Liver (tissue), 3 donors: ENCODE results near the gene DOCK1.

Source experiments
- CTCF ChIP-seq: fragments of 150-350 bp; IDR thresholded peaks from 2 replicates; pipeline ENCODE4 v1.5.1; 2017; ENCODE audit warnings: improper control_type of control experiment, low read depth, low read length; ENCODE audit not compliant: missing input control
- GABPA ChIP-seq, 2 donors: IDR thresholded peaks in 1 of 2; conservative IDR thresholded peaks in 1 of 2; 2 replicates each; pipeline ENCODE4 v1.6.1; 2016; ENCODE audit warnings: antibody characterized with exemption in 2 of 2, mild to moderate bottlenecking in 1 of 2, moderate library complexity in 1 of 2
- SP1 ChIP-seq: IDR thresholded peaks from 2 replicates; pipeline ENCODE4 v1.6.1; 2018; ENCODE audit warnings: antibody characterized with exemption, mild to moderate bottlenecking
- YY1 ChIP-seq: IDR thresholded peaks from 2 replicates; pipeline ENCODE4 v1.6.1; 2016; ENCODE audit warnings: antibody characterized with exemption, mild to moderate bottlenecking
- donor health status: healthy.
- donor health status: healthy.

DNA sequence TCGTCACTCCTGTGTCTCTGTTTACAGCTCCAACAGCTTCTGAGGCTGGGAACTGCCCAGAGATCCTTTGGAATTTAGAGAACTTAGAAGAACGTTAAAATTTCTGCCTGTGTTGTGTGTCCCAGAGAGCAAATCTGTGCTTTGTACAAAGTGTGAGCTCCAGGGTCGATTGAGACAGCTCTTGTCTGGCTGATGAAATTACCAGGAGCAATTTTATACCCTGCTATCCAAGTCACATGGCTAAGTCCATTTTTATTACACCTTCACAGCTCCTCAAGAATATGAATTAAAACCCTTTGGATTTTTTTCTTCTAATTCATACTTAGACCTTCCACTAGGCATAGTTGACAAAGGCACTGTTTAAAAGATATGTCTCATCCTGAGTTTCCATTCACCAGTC, 337.7 kb downstream of the DOCK1 start:
- TF ChIP-seq YY1 = no peak
- TF ChIP-seq SP1 = no peak
- no peak for TF ChIP-seq CTCF
- no peak for TF ChIP-seq GABPA (IDR thresholded peaks at IDR 0.05 in 1 of 2, conservative IDR thresholded peaks at IDR 0.05 in 1 of 2)
